Stomach (tissue), 4 donors: ENCODE data around the gene PRICKLE2.

Source experiments
- POLR2A ChIP-seq, 4 donors: fragments of 450-650 bp; IDR thresholded peaks; one replicate each; pipeline ENCODE4 v1.6.1; 2016; ENCODE audit warnings: antibody characterized with exemption in 4 of 4, control low read depth in 2 of 4, mild to moderate bottlenecking in 1 of 4, moderate library complexity in 1 of 4
- POLR2AphosphoS5 ChIP-seq, 3 donors: sonication (generic); formaldehyde crosslinking; IDR thresholded peaks; one replicate each; pipeline ENCODE4 v1.6.1; 2016; ENCODE audit warnings: antibody characterized with exemption in 3 of 3

GRCh38 chr3:64207289-64208080, 17.8 kb downstream of the PRICKLE2 start:
- no peak for TF ChIP-seq POLR2AphosphoS5 (IDR thresholded peaks at IDR 0.05)
- TF ChIP-seq POLR2A (IDR thresholded peaks at IDR 0.05) = no peak
